ENCODE data around the gene HTT-AS.

- TF ChIP-seq CTCF (IDR thresholded peaks at IDR 0.05) (no peak), POLR2A (IDR thresholded peaks at IDR 0.05) (no peak), POLR2AphosphoS5 (IDR thresholded peaks at IDR 0.05) (no peak)
Measured at GRCh38 chr4:3067473-3068001, 6.8 kb downstream of the HTT-AS start.

Data from prostate gland (tissue), 2 donors.